Ovary (tissue), 3 donors: Measurements from ENCODE around the gene HIVEP3.

Source experiments
- CTCF ChIP-seq, 3 donors: fragments of 450-650 bp in 2 of 3; fragments of 200-600 bp in 1 of 3; IDR thresholded peaks; one replicate each; pipeline versions ENCODE4 v1.5.1 to v1.8.0; 2016 to 2022; ENCODE audit warnings: antibody characterized with exemption in 3 of 3, mild to moderate bottlenecking in 1 of 3
- POLR2A ChIP-seq: fragments of 450-650 bp; IDR thresholded peaks from one replicate; pipeline ENCODE4 v1.6.1; 2017; ENCODE audit warnings: antibody characterized with exemption, mild to moderate bottlenecking, moderate library complexity
- donor health status: DM: no; HTN: no; CAD: no.

- TF ChIP-seq POLR2A (no peak), CTCF (IDR thresholded peaks at IDR 0.05) (no peak)
These were observed 302.2 kb downstream of the HIVEP3 start for GRCh38 chr1:41616563-41616962.
